GM12878 (cell line): Measurements from ENCODE around the gene CD53.

ENCODE experiments used
- ATF3 ChIP-seq: IDR thresholded peaks from 2 replicates; pipeline ENCODE4 v1.6.1; 2011; ENCODE audit warnings: low read depth, mild to moderate bottlenecking, low read length, moderate library complexity, borderline replicate concordance; ENCODE audit errors: extremely low read depth
- CEBPB ChIP-seq, 2 experiments: fragments of 150-350 bp in 1 of 2; IDR thresholded peaks; 2 replicates each; pipeline ENCODE4 v1.6.1; 2012 to 2014; ENCODE audit warnings: low read depth in 2 of 2, low read length in 2 of 2, borderline replicate concordance in 1 of 2, inconsistent platforms in 1 of 2
- CTCF ChIP-seq, 3 experiments: IDR thresholded peaks in 2 of 3; conservative IDR thresholded peaks in 1 of 3; 2 replicates each; pipeline ENCODE4 v1.5.1; 2011; ENCODE audit warnings: low read depth in 3 of 3, low read length in 3 of 3, mild to moderate bottlenecking in 3 of 3, control low read depth in 2 of 3, moderate library complexity in 2 of 3, inconsistent platforms in 1 of 3, mixed read lengths in 1 of 3; ENCODE audit not compliant: control insufficient read depth in 2 of 3, insufficient read depth in 1 of 3; ENCODE audit errors: extremely low read depth in 1 of 3
- RAD21 ChIP-seq: IDR thresholded peaks from 2 replicates; pipeline ENCODE4 v1.6.1; 2011; ENCODE audit warnings: mild to moderate bottlenecking, low read depth, low read length, moderate library complexity; ENCODE audit not compliant: insufficient read depth
- SKIL ChIP-seq: fragments of 450-650 bp; IDR thresholded peaks from 2 replicates; pipeline ENCODE4 v1.6.1; 2017; ENCODE audit warnings: mild to moderate bottlenecking, low read depth, inconsistent platforms; ENCODE audit not compliant: poor library complexity, severe bottlenecking
- SMC3 ChIP-seq: IDR thresholded peaks from 2 replicates; pipeline ENCODE4 v1.6.1; 2011; ENCODE audit warnings: low read length, improper control_type of control experiment, borderline replicate concordance
- USF2 ChIP-seq: IDR thresholded peaks from 2 replicates; pipeline ENCODE4 v1.6.1; 2011; ENCODE audit warnings: low read depth, low read length, improper control_type of control experiment, borderline replicate concordance
- TF ChIP-seq, protein P1 (sequence below): fragments of 450-650 bp; formaldehyde crosslinking; IDR thresholded peaks from 2 replicates; pipeline ENCODE4 v1.5.0; 2022; ENCODE audit warnings: mild to moderate bottlenecking, missing genetic modification characterization

DNA sequence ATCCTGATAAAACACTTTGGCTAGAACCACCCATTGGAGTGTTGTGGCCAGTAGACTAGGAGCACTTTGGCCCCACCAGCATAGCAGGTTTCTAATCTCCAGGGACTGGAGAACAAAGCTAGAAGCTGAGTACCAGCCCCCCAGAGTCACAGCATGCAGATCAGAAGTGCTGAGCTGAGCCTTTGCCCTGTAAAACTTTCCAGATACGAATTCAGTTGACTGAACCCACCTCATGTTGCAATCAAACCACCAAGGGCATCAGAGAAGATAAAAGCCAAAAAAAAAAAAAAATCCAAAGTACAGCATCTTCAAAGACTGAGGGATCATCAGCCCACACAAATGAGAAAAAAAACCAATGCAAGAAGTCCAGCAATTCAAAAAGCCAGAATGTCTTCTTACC lies 8.7 kb upstream of the CD53 start:
- no peak for TF ChIP-seq CTCF (IDR thresholded peaks at IDR 0.05 in 2 of 3, conservative IDR thresholded peaks at IDR 0.05 in 1 of 3; ENCODE audit: control insufficient read depth in 2 of 3, extremely low read depth in 1 of 3, insufficient read depth in 1 of 3, low read depth in 3 of 3, low read length in 3 of 3)
- no peak for TF ChIP-seq CEBPB (IDR thresholded peaks at IDR 0.05; ENCODE audit: borderline replicate concordance in 1 of 2, low read depth in 2 of 2, low read length in 2 of 2)
- TF ChIP-seq USF2, result no peak
- no peak for TF ChIP-seq RAD21
- TF ChIP-seq SMC3, result no peak
- TF ChIP-seq SKIL, result no peak
- no peak for TF ChIP-seq ATF3
- TF ChIP-seq, protein P1, sequence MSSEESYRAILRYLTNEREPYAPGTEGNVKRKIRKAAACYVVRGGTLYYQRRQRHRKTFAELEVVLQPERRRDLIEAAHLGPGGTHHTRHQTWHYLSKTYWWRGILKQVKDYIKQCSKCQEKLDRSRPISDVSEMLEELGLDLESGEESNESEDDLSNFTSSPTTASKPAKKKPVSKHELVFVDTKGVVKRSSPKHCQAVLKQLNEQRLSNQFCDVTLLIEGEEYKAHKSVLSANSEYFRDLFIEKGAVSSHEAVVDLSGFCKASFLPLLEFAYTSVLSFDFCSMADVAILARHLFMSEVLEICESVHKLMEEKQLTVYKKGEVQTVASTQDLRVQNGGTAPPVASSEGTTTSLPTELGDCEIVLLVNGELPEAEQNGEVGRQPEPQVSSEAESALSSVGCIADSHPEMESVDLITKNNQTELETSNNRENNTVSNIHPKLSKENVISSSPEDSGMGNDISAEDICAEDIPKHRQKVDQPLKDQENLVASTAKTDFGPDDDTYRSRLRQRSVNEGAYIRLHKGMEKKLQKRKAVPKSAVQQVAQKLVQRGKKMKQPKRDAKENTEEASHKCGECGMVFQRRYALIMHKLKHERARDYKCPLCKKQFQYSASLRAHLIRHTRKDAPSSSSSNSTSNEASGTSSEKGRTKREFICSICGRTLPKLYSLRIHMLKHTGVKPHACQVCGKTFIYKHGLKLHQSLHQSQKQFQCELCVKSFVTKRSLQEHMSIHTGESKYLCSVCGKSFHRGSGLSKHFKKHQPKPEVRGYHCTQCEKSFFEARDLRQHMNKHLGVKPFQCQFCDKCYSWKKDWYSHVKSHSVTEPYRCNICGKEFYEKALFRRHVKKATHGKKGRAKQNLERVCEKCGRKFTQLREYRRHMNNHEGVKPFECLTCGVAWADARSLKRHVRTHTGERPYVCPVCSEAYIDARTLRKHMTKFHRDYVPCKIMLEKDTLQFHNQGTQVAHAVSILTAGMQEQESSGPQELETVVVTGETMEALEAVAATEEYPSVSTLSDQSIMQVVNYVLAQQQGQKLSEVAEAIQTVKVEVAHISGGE, result no peak
